ENCODE results near the gene TMEM11.

GRCh38 chr17:21245639-21246084, 31.7 kb upstream of the TMEM11 start:
- TF ChIP-seq CTCF (IDR thresholded peaks at IDR 0.05): no peak
- no peak for TF ChIP-seq POLR2AphosphoS5 (IDR thresholded peaks at IDR 0.05)
- no peak for TF ChIP-seq EP300 (IDR thresholded peaks at IDR 0.05)
- no peak for TF ChIP-seq POLR2A (IDR thresholded peaks at IDR 0.05)
